Peyer's patch (tissue), 4 donors: ENCODE measurements around the gene DNAJC7. TPM values are rescaled to one million over a fixed set of nuclear protein-coding genes. Genes with fewer than 3 reads are reported as not detected.

ENCODE experiments used
- DNase-seq, 3 donors: peaks; one replicate each; pipeline ENCODE4 v3.0.0-alpha.2; 2017 to 2019
- H3K27ac ChIP-seq, 4 donors: fragments of 200-600 bp; sonication (generic); one replicate each; pipeline ENCODE4 v1.5.1; 2016 to 2019
- H3K27me3 ChIP-seq, 2 donors: fragments of 200-600 bp; sonication (generic); one replicate each; pipeline ENCODE4 v1.5.1; 2019
- H3K36me3 ChIP-seq, 3 donors: fragments of 200-600 bp; sonication (generic); one replicate each; pipeline ENCODE4 v1.5.1; 2016 to 2019
- H3K4me1 ChIP-seq, 4 donors: fragments of 200-600 bp; sonication (generic); one replicate each; pipeline ENCODE4 v1.5.1; 2016 to 2019
- H3K4me3 ChIP-seq, 4 donors: fragments of 200-600 bp; sonication (generic); 1 replicate in 3 of 4; 2 replicates in 1 of 4; pipeline ENCODE4 v1.5.1; 2016 to 2019; ENCODE audit warnings: mild to moderate bottlenecking in 1 of 4
- H3K9me3 ChIP-seq, 4 donors: fragments of 200-600 bp; sonication (generic); one replicate each; pipeline ENCODE4 v1.5.1; 2016 to 2019; ENCODE audit warnings: mild to moderate bottlenecking in 1 of 4
- POLR2A ChIP-seq, 2 donors: fragments of 450-650 bp; IDR thresholded peaks; one replicate each; pipeline ENCODE4 v1.5.1; 2017; ENCODE audit warnings: antibody characterized with exemption in 2 of 2, mild to moderate bottlenecking in 2 of 2, moderate library complexity in 2 of 2
- total RNA-seq, 4 donors: library from RNA; depleted of rRNA; stranded (reverse); fragments of >200 nt; gene quantifications; one replicate each; pipeline ENCODE4 v1.1.0, GENCODE V29; 2016
- TF ChIP-seq, protein P1 (sequence below), 6 experiments: fragments of 450-650 bp in 4 of 6; fragments of 200-600 bp in 2 of 6; sonication (generic) in 1 of 6; IDR thresholded peaks; one replicate each; pipeline ENCODE4 v1.5.1; 2017 to 2019; ENCODE audit warnings: antibody characterized with exemption in 6 of 6, mild to moderate bottlenecking in 3 of 6, moderate library complexity in 1 of 6

The DNAJC7 gene
- total RNA-seq, 4 donors from 2014 or later, result 51.0 to 80.9 (median 70.7) TPM

- no peak for DNase-seq
- TF ChIP-seq, protein P1, sequence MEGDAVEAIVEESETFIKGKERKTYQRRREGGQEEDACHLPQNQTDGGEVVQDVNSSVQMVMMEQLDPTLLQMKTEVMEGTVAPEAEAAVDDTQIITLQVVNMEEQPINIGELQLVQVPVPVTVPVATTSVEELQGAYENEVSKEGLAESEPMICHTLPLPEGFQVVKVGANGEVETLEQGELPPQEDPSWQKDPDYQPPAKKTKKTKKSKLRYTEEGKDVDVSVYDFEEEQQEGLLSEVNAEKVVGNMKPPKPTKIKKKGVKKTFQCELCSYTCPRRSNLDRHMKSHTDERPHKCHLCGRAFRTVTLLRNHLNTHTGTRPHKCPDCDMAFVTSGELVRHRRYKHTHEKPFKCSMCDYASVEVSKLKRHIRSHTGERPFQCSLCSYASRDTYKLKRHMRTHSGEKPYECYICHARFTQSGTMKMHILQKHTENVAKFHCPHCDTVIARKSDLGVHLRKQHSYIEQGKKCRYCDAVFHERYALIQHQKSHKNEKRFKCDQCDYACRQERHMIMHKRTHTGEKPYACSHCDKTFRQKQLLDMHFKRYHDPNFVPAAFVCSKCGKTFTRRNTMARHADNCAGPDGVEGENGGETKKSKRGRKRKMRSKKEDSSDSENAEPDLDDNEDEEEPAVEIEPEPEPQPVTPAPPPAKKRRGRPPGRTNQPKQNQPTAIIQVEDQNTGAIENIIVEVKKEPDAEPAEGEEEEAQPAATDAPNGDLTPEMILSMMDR (IDR thresholded peaks at IDR 0.05), result no peak
- no peak for TF ChIP-seq POLR2A (IDR thresholded peaks at IDR 0.05)
- no peaks in the 10 kb centered on the region for H3K9me3 ChIP-seq
- no peaks in the 10 kb centered on the region for H3K27me3 ChIP-seq
- no peak overlapping the region for H3K27ac ChIP-seq
- no peak overlapping the region for H3K4me3 ChIP-seq
- H3K4me1 ChIP-seq, result peaks cover 0 to 10% (median 0%) of the 10 kb centered on the region in 4 donors
- peaks cover 0 to 91% (median 0%) of the 10 kb centered on the region in 3 donors for H3K36me3 ChIP-seq
Observed at GRCh38 chr17:41982026-41982760, 35.0 kb downstream of the DNAJC7 start.

GRCh38 chr17:41977991-41978390, 39.2 kb downstream of the DNAJC7 start:
- Histone ChIP-seq H3K9me3 (no peaks in the 10 kb centered on the region), H3K36me3 (peaks cover 0 to 96% (median 0%) of the 10 kb centered on the region in 3 donors), H3K27ac (no peak overlapping the region), H3K27me3 (no peaks in the 10 kb centered on the region), H3K4me3 (no peak overlapping the region), H3K4me1 (peaks cover 0 to 10% (median 5%) of the 10 kb centered on the region in 4 donors)
- no peak for DNase-seq
- TF ChIP-seq, protein P1 (IDR thresholded peaks at IDR 0.05), result no peak
- TF ChIP-seq POLR2A (IDR thresholded peaks at IDR 0.05), result no peak

DNA sequence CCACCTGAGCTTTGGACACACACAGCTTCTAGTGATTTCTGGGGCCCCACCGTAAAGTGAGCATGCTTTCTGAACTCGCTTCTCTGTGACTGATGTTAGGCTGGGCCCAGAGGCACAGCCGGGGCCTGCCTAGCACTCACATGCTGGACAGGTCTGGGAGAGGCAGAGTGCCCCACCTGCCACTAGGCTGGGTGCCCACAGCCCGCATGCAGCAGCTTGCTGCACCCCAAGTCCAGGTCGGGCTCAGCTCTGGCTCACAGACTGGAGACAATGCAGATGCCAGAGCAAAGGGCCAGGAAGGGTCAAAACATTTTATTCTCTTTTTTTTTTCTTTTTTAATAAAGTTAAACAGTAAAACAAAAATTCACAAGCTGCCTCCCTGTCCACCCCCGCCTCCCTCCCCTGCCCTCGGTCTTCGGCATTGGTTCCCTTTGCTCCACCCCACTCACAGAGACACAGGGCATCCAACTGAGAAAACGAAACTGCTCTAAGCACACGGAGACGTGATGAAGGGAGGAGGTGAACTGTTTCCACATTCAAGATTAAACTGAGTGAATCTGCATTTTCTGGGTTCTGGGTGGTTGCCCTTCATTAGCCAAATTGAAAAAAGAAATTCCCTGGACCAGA, 41.0 kb downstream of the DNAJC7 start:
- H3K4me3 ChIP-seq, result no peak overlapping the region
- peak in 1 of 3 donors; percentile 61 for DNase-seq
- TF ChIP-seq, protein P1 (IDR thresholded peaks at IDR 0.05), result no peak
- no peak for TF ChIP-seq POLR2A (IDR thresholded peaks at IDR 0.05)
- peaks cover 0 to 93% (median 0%) of the 10 kb centered on the region in 3 donors for H3K36me3 ChIP-seq
- no peaks in the 10 kb centered on the region for H3K27me3 ChIP-seq
- H3K27ac ChIP-seq, result peak overlapping the region in 3 of 4 donors; percentile 42 to 61 (median 52)
- H3K9me3 ChIP-seq, result no peaks in the 10 kb centered on the region
- peaks cover 0 to 10% (median 5%) of the 10 kb centered on the region in 4 donors for H3K4me1 ChIP-seq

DNA sequence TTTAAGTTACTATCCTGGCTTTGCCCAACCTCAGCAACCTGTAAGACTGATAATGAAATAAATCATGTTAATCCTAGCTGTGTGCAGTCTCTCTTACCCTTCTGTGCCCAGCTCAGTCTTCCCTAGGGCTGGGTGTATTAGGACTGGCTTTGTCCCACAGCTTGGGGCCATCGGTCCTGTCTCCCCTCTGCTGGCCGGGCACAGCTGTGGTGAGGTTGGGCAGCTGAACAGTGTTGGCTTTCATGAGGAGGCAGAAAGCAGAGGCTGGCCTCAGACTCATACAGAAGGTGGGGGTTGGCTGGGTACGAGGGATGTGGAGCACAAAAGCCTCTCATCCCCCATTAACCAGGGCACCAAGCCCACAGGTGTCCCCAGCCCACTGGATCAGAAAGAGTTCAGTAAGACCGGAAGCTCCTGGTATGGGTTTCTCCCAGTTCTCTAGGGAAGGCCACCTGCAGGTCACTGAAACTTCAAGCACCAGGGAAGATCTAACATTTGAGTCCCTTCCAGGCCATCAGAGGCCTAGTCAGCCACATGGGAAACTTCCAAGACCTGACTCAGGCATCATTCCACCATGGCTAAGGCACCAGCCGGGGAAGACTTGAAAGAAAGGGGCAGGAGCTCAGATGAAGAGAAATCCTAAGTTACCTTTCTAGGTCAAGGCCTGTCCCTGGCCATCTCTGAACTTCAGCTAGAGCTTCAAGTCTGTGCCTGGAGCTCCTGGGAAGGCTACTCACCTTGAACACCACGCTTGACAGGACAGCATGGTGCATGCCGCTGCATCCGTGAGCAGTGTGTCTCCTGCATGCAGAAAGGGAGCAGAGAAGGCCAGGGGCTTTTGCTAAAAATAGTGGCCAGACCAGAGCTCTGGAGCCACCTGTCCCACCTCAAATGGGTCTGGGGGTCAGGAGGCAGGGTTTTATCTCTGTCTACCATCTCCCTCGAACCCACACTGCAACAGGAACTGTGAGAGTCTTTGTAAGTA, 41.8 kb downstream of the DNAJC7 start:
- TF ChIP-seq, protein P1 (IDR thresholded peaks at IDR 0.05), result no peak
- no peak for TF ChIP-seq POLR2A (IDR thresholded peaks at IDR 0.05)
- H3K4me3 ChIP-seq, result no peak overlapping the region
- H3K9me3 ChIP-seq, result no peaks in the 10 kb centered on the region
- no peaks in the 10 kb centered on the region for H3K27me3 ChIP-seq
- peaks cover 0 to 90% (median 0%) of the 10 kb centered on the region in 3 donors for H3K36me3 ChIP-seq
- peak overlapping the region in 2 of 4 donors; percentile 52 to 61 for H3K27ac ChIP-seq
- no peak for DNase-seq
- peaks cover 0 to 17% (median 5%) of the 10 kb centered on the region in 4 donors for H3K4me1 ChIP-seq

GRCh38 chr17:41974658-41975057, 42.6 kb downstream of the DNAJC7 start:
- Histone ChIP-seq H3K4me1 (peaks cover 0 to 24% (median 5%) of the 10 kb centered on the region in 4 donors), H3K27me3 (no peaks in the 10 kb centered on the region), H3K36me3 (peaks cover 0 to 83% (median 0%) of the 10 kb centered on the region in 3 donors), H3K4me3 (no peak overlapping the region), H3K9me3 (no peaks in the 10 kb centered on the region), H3K27ac (peak overlapping the region in 1 of 4 donors; percentile 76)
- TF ChIP-seq POLR2A (IDR thresholded peaks at IDR 0.05), result no peak
- TF ChIP-seq, protein P1 (IDR thresholded peaks at IDR 0.05), result no peak
- no peak for DNase-seq
